ENCODE data around the gene MYCL. TPM values are rescaled to one million over a fixed set of nuclear protein-coding genes. Genes with fewer than 3 reads are reported as not detected.
A peak's percentile ranks its signal among the peaks of the same experiment; 100 is the strongest.

MYCL gene
- total RNA-seq, 1 donor from 2014 or later: 17.2 TPM

- intact Hi-C loops (cut with DNase I): no loop called here
- no peak overlapping the region for H3K27ac ChIP-seq
- DNase-seq (ENCODE audit: extremely low spot score in 2 of 2): no peak
- no peaks in the 10 kb centered on the region for H3K9me3 ChIP-seq
- no peaks in the 10 kb centered on the region for H3K27me3 ChIP-seq
- H3K4me3 ChIP-seq: no peak overlapping the region
- H3K4me1 ChIP-seq: peaks cover 14% of the 10 kb centered on the region
- TF ChIP-seq POLR2AphosphoS5 (IDR thresholded peaks at IDR 0.05; ENCODE audit: insufficient read depth in 1 of 2, low read depth in 1 of 2): no peak
- TF ChIP-seq, protein P1, sequence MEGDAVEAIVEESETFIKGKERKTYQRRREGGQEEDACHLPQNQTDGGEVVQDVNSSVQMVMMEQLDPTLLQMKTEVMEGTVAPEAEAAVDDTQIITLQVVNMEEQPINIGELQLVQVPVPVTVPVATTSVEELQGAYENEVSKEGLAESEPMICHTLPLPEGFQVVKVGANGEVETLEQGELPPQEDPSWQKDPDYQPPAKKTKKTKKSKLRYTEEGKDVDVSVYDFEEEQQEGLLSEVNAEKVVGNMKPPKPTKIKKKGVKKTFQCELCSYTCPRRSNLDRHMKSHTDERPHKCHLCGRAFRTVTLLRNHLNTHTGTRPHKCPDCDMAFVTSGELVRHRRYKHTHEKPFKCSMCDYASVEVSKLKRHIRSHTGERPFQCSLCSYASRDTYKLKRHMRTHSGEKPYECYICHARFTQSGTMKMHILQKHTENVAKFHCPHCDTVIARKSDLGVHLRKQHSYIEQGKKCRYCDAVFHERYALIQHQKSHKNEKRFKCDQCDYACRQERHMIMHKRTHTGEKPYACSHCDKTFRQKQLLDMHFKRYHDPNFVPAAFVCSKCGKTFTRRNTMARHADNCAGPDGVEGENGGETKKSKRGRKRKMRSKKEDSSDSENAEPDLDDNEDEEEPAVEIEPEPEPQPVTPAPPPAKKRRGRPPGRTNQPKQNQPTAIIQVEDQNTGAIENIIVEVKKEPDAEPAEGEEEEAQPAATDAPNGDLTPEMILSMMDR (IDR thresholded peaks at IDR 0.05): no peak
- no peak for TF ChIP-seq POLR2A (IDR thresholded peaks at IDR 0.05)
- no peaks in the 10 kb centered on the region for H3K36me3 ChIP-seq
Measured at GRCh38 chr1:39890880-39891279, 10.8 kb downstream of the MYCL start.

DNA sequence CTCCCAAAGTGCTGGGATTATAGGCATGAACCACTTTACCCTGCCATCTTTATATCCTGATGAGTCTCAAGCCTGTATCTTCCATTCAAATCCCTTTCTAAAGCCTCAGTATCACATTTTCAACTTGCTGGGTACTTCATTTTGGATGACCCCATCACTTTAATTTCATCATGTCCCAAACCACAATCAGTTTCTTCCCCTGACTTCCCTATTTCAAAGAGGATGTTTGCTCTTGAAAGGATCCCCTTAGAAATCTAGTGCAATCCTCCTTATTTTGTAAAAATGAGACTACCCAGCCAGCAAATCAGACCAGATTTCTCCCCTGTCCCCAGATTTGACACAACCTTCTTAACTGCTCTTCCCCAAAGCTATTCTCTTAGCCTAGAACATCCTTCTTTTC lies 11.4 kb downstream of the MYCL start:
- Histone ChIP-seq H3K4me3 (no peak overlapping the region), H3K4me1 (peaks cover 14% of the 10 kb centered on the region), H3K9me3 (no peaks in the 10 kb centered on the region), H3K27ac (no peak overlapping the region), H3K27me3 (no peaks in the 10 kb centered on the region), H3K36me3 (no peaks in the 10 kb centered on the region)
- intact Hi-C loops (cut with DNase I): no loop called here
- DNase-seq (ENCODE audit: extremely low spot score in 2 of 2): no peak
- TF ChIP-seq POLR2A (IDR thresholded peaks at IDR 0.05): no peak
- TF ChIP-seq, protein P1 (IDR thresholded peaks at IDR 0.05): no peak
- TF ChIP-seq POLR2AphosphoS5 (IDR thresholded peaks at IDR 0.05; ENCODE audit: insufficient read depth in 1 of 2, low read depth in 1 of 2): no peak

DNA sequence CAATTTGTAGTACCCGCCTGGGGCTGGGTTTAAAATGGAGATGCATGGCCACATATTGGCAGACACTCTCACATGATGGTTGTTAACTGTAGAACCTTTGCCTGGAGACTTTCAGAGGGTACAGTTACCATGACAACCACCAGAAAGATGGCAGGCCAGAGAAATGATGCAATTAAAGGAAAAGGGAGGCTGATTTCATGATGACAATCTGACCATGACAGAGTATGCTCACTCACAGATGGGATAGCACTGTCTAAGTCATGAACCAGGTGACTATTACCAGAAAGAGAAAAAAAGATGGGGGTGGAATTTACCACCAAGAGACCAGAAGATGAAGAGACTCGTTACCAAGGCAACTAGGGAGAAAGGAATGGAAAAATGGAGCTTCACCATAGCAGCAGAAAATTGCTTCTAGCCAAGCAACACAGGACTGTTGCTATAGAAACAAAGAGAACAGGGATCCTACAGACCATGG lies 14.9 kb downstream of the MYCL start:
- H3K27ac ChIP-seq: no peak overlapping the region
- H3K4me3 ChIP-seq: no peak overlapping the region
- no peaks in the 10 kb centered on the region for H3K36me3 ChIP-seq
- no peaks in the 10 kb centered on the region for H3K9me3 ChIP-seq
- intact Hi-C loops (cut with DNase I): no loop called here
- peaks cover 18% of the 10 kb centered on the region for H3K4me1 ChIP-seq
- TF ChIP-seq, protein P1 (IDR thresholded peaks at IDR 0.05): no peak
- TF ChIP-seq POLR2A (IDR thresholded peaks at IDR 0.05): no peak
- TF ChIP-seq POLR2AphosphoS5 (IDR thresholded peaks at IDR 0.05; ENCODE audit: insufficient read depth in 1 of 2, low read depth in 1 of 2): no peak
- no peaks in the 10 kb centered on the region for H3K27me3 ChIP-seq
- no peak for DNase-seq (ENCODE audit: extremely low spot score in 2 of 2)

GRCh38 chr1:39885516-39885915 lies 16.2 kb downstream of the MYCL start:
- DNase-seq (ENCODE audit: extremely low spot score in 2 of 2): no peak

GRCh38 chr1:39882152-39882551 lies 19.6 kb downstream of the MYCL start:
- Histone ChIP-seq H3K36me3 (no peaks in the 10 kb centered on the region), H3K27me3 (no peaks in the 10 kb centered on the region), H3K4me1 (peaks cover 33% of the 10 kb centered on the region), H3K27ac (no peak overlapping the region), H3K4me3 (peak overlapping the region; percentile 76 to 91), H3K9me3 (no peaks in the 10 kb centered on the region)
- intact Hi-C loops (cut with DNase I): no loop called here
- TF ChIP-seq POLR2AphosphoS5 (IDR thresholded peaks at IDR 0.05; ENCODE audit: insufficient read depth in 1 of 2, low read depth in 1 of 2) (no peak), POLR2A (IDR thresholded peaks at IDR 0.05) (no peak)
- TF ChIP-seq, protein P1 (IDR thresholded peaks at IDR 0.05): no peak
- no peak for DNase-seq (ENCODE audit: extremely low spot score in 2 of 2)

More at GRCh38 chr1:39885516-39885915, 16.2 kb downstream of the MYCL start:
- Histone ChIP-seq H3K36me3 (no peaks in the 10 kb centered on the region), H3K4me1 (peaks cover 22% of the 10 kb centered on the region), H3K9me3 (no peaks in the 10 kb centered on the region), H3K4me3 (no peak overlapping the region), H3K27me3 (no peaks in the 10 kb centered on the region), H3K27ac (no peak overlapping the region)
- intact Hi-C loops (cut with DNase I): no loop called here
- no peak for TF ChIP-seq POLR2AphosphoS5 (IDR thresholded peaks at IDR 0.05; ENCODE audit: insufficient read depth in 1 of 2, low read depth in 1 of 2)
- TF ChIP-seq, protein P1 (IDR thresholded peaks at IDR 0.05): no peak
- TF ChIP-seq POLR2A (IDR thresholded peaks at IDR 0.05): no peak
